Fibroblast of mammary gland (primary cell): Measurements from ENCODE around the gene GASK1A.
"Not testable (repeated sequence)": the region's sequence is repeated elsewhere in the genome, so short reads cannot be mapped to it uniquely, and the experiment has no call there.

ENCODE experiments used
- DNase-seq: peaks from one replicate; pipeline ENCODE4 v3.0.0-alpha.2; 2010; ENCODE audit warnings: low read depth
- H3K4me3 ChIP-seq: 2 replicates; pipeline ENCODE4 v1.5.1; 2011; ENCODE audit warnings: low read depth, mild to moderate bottlenecking, low read length, moderate library complexity; ENCODE audit not compliant: control insufficient read depth
- CTCF ChIP-seq: conservative IDR thresholded peaks from 2 replicates; pipeline ENCODE4 v1.5.1; 2011; ENCODE audit warnings: low read depth, low read length, inconsistent platforms; ENCODE audit not compliant: control insufficient read depth, insufficient read depth

The GASK1A gene

GRCh38 chr3:42964266-42964665 lies 14.8 kb upstream of the GASK1A start:
- DNase-seq: no peak
- no peak overlapping the region for H3K4me3 ChIP-seq
- TF ChIP-seq CTCF: no peak

- no peak for DNase-seq
- TF ChIP-seq CTCF: no peak
- no peak overlapping the region for H3K4me3 ChIP-seq
Observed at GRCh38 chr3:42970557-42970956, 8.6 kb upstream of the GASK1A start.

- TF ChIP-seq CTCF: no peak
- H3K4me3 ChIP-seq: no peak overlapping the region
- DNase-seq: no peak
Observed at GRCh38 chr3:42970976-42971772, 7.9 kb upstream of the GASK1A start.

GRCh38 chr3:42974906-42975305 lies 4.2 kb upstream of the GASK1A start:
- not testable (repeated sequence) for DNase-seq, H3K4me3 ChIP-seq

GRCh38 chr3:42975456-42975855 lies 3.7 kb upstream of the GASK1A start:
- TF ChIP-seq CTCF: no peak
- H3K4me3 ChIP-seq: no peak overlapping the region
- DNase-seq: no peak

- no peak for DNase-seq
- no peak for TF ChIP-seq CTCF
- no peak overlapping the region for H3K4me3 ChIP-seq
Observed at GRCh38 chr3:42975955-42976354, 3.2 kb upstream of the GASK1A start.

- no peak overlapping the region for H3K4me3 ChIP-seq
- TF ChIP-seq CTCF: no peak
- DNase-seq: no peak
Observed at GRCh38 chr3:42980209-42980608, 1.1 kb downstream of the GASK1A start.
